ENCODE results near the gene STEEP1. TPM values are rescaled to one million over a fixed set of nuclear protein-coding genes. Genes with fewer than 3 reads are reported as not detected.
A peak's percentile ranks its signal among the peaks of the same experiment; 100 is the strongest.

The STEEP1 gene
- total RNA-seq, 1 experiment from 2014 or later: 30.4 TPM

- peaks cover 56 to 76% of the 10 kb centered on the region in 2 experiments for H3K9me3 Mint-ChIP-seq
- Histone ChIP-seq H3K9ac (ENCODE audit: extremely low read depth, insufficient read length, low read length) (no peak overlapping the region), H3K23ac (ENCODE audit: insufficient read length, low read depth, low read length) (no peak overlapping the region), H3K4me2 (ENCODE audit: insufficient read depth, insufficient read length, low read length) (no peak overlapping the region), H4K91ac (ENCODE audit: insufficient read length, low read depth, low read length) (no peak overlapping the region), H2AK5ac (ENCODE audit: insufficient read length, low read length) (no peak overlapping the region), H2BK5ac (ENCODE audit: insufficient read length, low read length) (no peak overlapping the region), H4K8ac (replicated peaks; ENCODE audit: insufficient read length, low read depth, low read length) (no peak overlapping the region), H2BK15ac (ENCODE audit: low read depth, low read length) (no peak overlapping the region), H3K9me3 (ENCODE audit: control insufficient read depth, low read depth, low read length) (peaks cover 12% of the 10 kb centered on the region), H2AFZ (ENCODE audit: low read length) (no peak overlapping the region), H3K14ac (ENCODE audit: insufficient read depth, low read length) (no peak overlapping the region), H2BK12ac (ENCODE audit: insufficient read length, low read depth, low read length) (no peak overlapping the region), H4K20me1 (ENCODE audit: control insufficient read depth, insufficient read depth, insufficient read length) (no peaks in the 10 kb centered on the region), H3K79me2 (ENCODE audit: insufficient read depth, low read length) (no peaks in the 10 kb centered on the region), H4K5ac (ENCODE audit: insufficient read length, low read depth, low read length) (no peak overlapping the region), H3T11ph (ENCODE audit: low read length) (no peak overlapping the region), H2BK120ac (ENCODE audit: low read depth, low read length, poor library complexity, severe bottlenecking) (no peak overlapping the region), H3K4me1 (ENCODE audit: insufficient read depth, low read length) (no peaks in the 10 kb centered on the region), H3K79me1 (ENCODE audit: insufficient read depth, low read depth, low read length, poor library complexity, severe bottlenecking) (no peaks in the 10 kb centered on the region), H3K27ac (ENCODE audit: insufficient read length, low read depth, low read length) (no peak overlapping the region), H3K18ac (ENCODE audit: insufficient read length, low read depth, low read length) (no peak overlapping the region), H3K4ac (ENCODE audit: low read depth, low read length) (no peak overlapping the region), H3K23me2 (ENCODE audit: insufficient read length, low read depth, low read length, poor library complexity, severe bottlenecking) (no peaks in the 10 kb centered on the region), H3K56ac (ENCODE audit: insufficient read length, low read depth, low read length) (no peak overlapping the region), H3K27me3 (ENCODE audit: insufficient read depth, low read length) (no peaks in the 10 kb centered on the region), H2BK20ac (ENCODE audit: low read depth, low read length, poor library complexity, severe bottlenecking) (no peak overlapping the region)
- DNase-seq: peak; percentile 79
- no peak overlapping the region for H3K27ac Mint-ChIP-seq
- no peaks in the 10 kb centered on the region for H3K4me1 Mint-ChIP-seq
- H3K4me3 Mint-ChIP-seq: no peak overlapping the region
- no CpG with 5 or more reads among the region's 14 CpGs for WGBS (ENCODE audit: extremely low coverage, insufficient read length, low lambda C conversion rate)
- H3K36me3 Mint-ChIP-seq (ENCODE audit: insufficient read depth in 1 of 3, low read depth in 3 of 3): no peaks in the 10 kb centered on the region; a peak in 3 of 7 replicates
- H3K27me3 Mint-ChIP-seq (ENCODE audit: low read depth): no peaks in the 10 kb centered on the region; the same call in 1 of the 2 replicates
- peak; percentile 70 for TF ChIP-seq CTCF (conservative IDR thresholded peaks at IDR 0.05)
Observed at GRCh38 chrX:119512146-119512800, 52.9 kb downstream of the STEEP1 start.

Data from H9 (cell line).